HCT116 (cell line): ENCODE data around the gene CD40. TPM values are rescaled to one million over a fixed set of nuclear protein-coding genes. Genes with fewer than 3 reads are reported as not detected.

Experiments
- ATAC-seq: fragments of 200-7000 bp; cut with Tn5 transposase; 2 replicates; pipeline ENCODE4 v1.9.1; 2020; ENCODE audit warnings: mild to moderate bottlenecking, moderate library complexity
- BruUV-seq: library from RNA; stranded (reverse); fragments of 400-500 nt; replicated peaks from 2 replicates; lab custom pipeline; 2021; lab: Mats Ljungman, UMichigan
- CTCF ChIA-PET: fragments of 300-600 bp; sonication (Branson Sonifier 250); formaldehyde crosslinking; loops from one replicate; lab custom pipeline; 2021; ENCODE audit warnings: antibody characterized with exemption; lab: Charles Lee
- POLR2A ChIA-PET: fragments of 300-600, 350-600 bp; sonication (Branson Sonifier 250); formaldehyde crosslinking; loops from one replicate; lab custom pipeline; 2021; ENCODE audit warnings: antibody characterized with exemption; lab: Charles Lee
- RAD21 ChIA-PET, 2 experiments: fragments of 300-600 bp; sonication (Branson Sonifier 250); formaldehyde crosslinking; loops; one replicate each; lab custom pipeline; 2023; ENCODE audit warnings: low total read pairs in 2 of 2; ENCODE audit not compliant: uncharacterized antibody in 2 of 2, unreplicated experiment in 2 of 2, low non-redundant PET in 1 of 2; lab: Charles Lee
- DNase-seq: peaks from one replicate; pipeline ENCODE4 v3.0.0-alpha.2; 2010; ENCODE audit warnings: low read depth, low spot score
- H2AFZ ChIP-seq: fragments of 200-600 bp; shearing (Covaris generic), sonication (generic); 2 replicates; pipeline ENCODE4 v1.6.1; 2017; ENCODE audit warnings: low read depth, mixed run types, mixed read lengths, antibody characterized with exemption, low read length; ENCODE audit not compliant: poor library complexity, severe bottlenecking
- H3K27ac ChIP-seq: 2 replicates; pipeline ENCODE4 v1.5.1; 2012; ENCODE audit warnings: low read depth, low read length
- H3K27me3 ChIP-seq: fragments of 200-600 bp; sonication (generic); 2 replicates; pipeline ENCODE4 v1.6.1; 2016; ENCODE audit warnings: mixed run types, low read length, mixed read lengths; ENCODE audit not compliant: insufficient read depth
- H3K36me3 ChIP-seq, 2 experiments: fragments of 200-500 bp in 1 of 2; fragments of 200-600 bp in 1 of 2; sonication (Bioruptor generic) in 1 of 2; sonication (generic) in 1 of 2; 2 replicates each; pipeline versions ENCODE4 v1.5.1 to v1.6.1; 2014 to 2016; ENCODE audit warnings: low read length in 2 of 2, inconsistent platforms in 1 of 2, mixed read lengths in 1 of 2, mixed run types in 1 of 2; ENCODE audit not compliant: insufficient read depth in 2 of 2, control insufficient read depth in 1 of 2
- H3K4me1 ChIP-seq, 2 experiments: fragments of 200-600 bp in 1 of 2; sonication (generic) in 1 of 2; 2 replicates each; pipeline versions ENCODE4 v1.5.1 to v1.6.1; 2012 to 2017; ENCODE audit warnings: low read length in 2 of 2, inconsistent platforms in 1 of 2, mild to moderate bottlenecking in 1 of 2, mixed read lengths in 1 of 2, mixed run types in 1 of 2, moderate library complexity in 1 of 2; ENCODE audit not compliant: insufficient read depth in 2 of 2, control insufficient read depth in 1 of 2
- H3K4me2 ChIP-seq: fragments of 200-600 bp; sonication (generic); 2 replicates; pipeline ENCODE4 v1.6.1; 2017; ENCODE audit warnings: mixed run types, low read length, mixed read lengths
- H3K4me3 ChIP-seq, 2 experiments: fragments of 200-600 bp in 1 of 2; sonication (generic) in 1 of 2; replicated peaks in 1 of 2; 2 replicates each; pipeline ENCODE4 v1.5.1; 2011 to 2016; ENCODE audit warnings: low read length in 2 of 2, control low read depth in 1 of 2, low read depth in 1 of 2, mild to moderate bottlenecking in 1 of 2, mixed read lengths in 1 of 2, mixed run types in 1 of 2
- H3K79me2 ChIP-seq: fragments of 200-600 bp; sonication (generic); 2 replicates; pipeline ENCODE4 v1.6.1; 2017; ENCODE audit warnings: mild to moderate bottlenecking, mixed run types, low read length, moderate library complexity, mixed read lengths; ENCODE audit not compliant: insufficient read depth
- H3K9ac ChIP-seq: fragments of 200-600 bp; sonication (generic); 2 replicates; pipeline ENCODE4 v1.6.1; 2016; ENCODE audit warnings: low read length, mixed read lengths
- H3K9me2 ChIP-seq: fragments of 200-600 bp; sonication (generic), shearing (Covaris generic); 2 replicates; pipeline ENCODE4 v1.6.1; 2017; ENCODE audit warnings: mixed run types, mild to moderate bottlenecking, moderate library complexity; ENCODE audit not compliant: insufficient read depth
- H3K9me3 ChIP-seq, 2 experiments: fragments of 200-500 bp in 1 of 2; fragments of 200-600 bp in 1 of 2; sonication (Bioruptor generic) in 1 of 2; sonication (generic) in 1 of 2; 2 replicates each; pipeline ENCODE4 v1.6.1; 2014 to 2017; ENCODE audit warnings: low read length in 2 of 2, mixed read lengths in 2 of 2, inconsistent platforms in 1 of 2, low read depth in 1 of 2, mild to moderate bottlenecking in 1 of 2, mixed run types in 1 of 2, moderate library complexity in 1 of 2; ENCODE audit not compliant: control insufficient read depth in 1 of 2, insufficient read depth in 1 of 2
- H4K20me1 ChIP-seq: fragments of 200-600 bp; sonication (generic), shearing (Covaris generic); 2 replicates; pipeline ENCODE4 v1.6.1; 2017; ENCODE audit warnings: mixed run types, mild to moderate bottlenecking, moderate library complexity; ENCODE audit not compliant: insufficient read depth
- CEBPB ChIP-seq: IDR thresholded peaks from 2 replicates; pipeline ENCODE4 v1.6.1; 2012; ENCODE audit warnings: low read depth
- EZH2 ChIP-seq: fragments of 200-600 bp; sonication (generic); IDR thresholded peaks from 2 replicates; pipeline ENCODE4 v1.6.1; 2017; ENCODE audit warnings: antibody characterized with exemption, mixed run types
- POLR2AphosphoS5 ChIP-seq: IDR thresholded peaks from 2 replicates; pipeline ENCODE4 v1.6.1; 2011; ENCODE audit warnings: mild to moderate bottlenecking, low read depth, low read length, moderate library complexity
- ZFX ChIP-seq: fragments of 450-650 bp; IDR thresholded peaks from 2 replicates; pipeline ENCODE4 v1.6.1; 2017
- intact Hi-C: fragments of 100-400 bp; cut with micrococcal nuclease; formaldehyde crosslinking; loops from 2 replicates; pipeline ENCODE4 v1.10.0; 2022
- total RNA-seq: library from RNA; stranded (reverse); gene quantifications from one replicate; pipeline ENCODE4 v1.2.1, GENCODE V29; 2021; ENCODE audit not compliant: unreplicated experiment

CD40 gene
- total RNA-seq, 1 experiment from 2014 or later: 21.3 TPM

GRCh38 chr20:46134716-46135115 lies 16.6 kb downstream of the CD40 start:
- Histone ChIP-seq H3K79me2 (no peaks in the 10 kb centered on the region), H3K36me3 (no peaks in the 10 kb centered on the region), H3K27me3 (0 out of 2 replicates have a peak, but pooled peaks cover 12% of the 10 kb centered on the region), H3K4me1 (no peaks in the 10 kb centered on the region), H3K27ac (no peak overlapping the region), H3K4me3 (no peak overlapping the region), H3K9ac (no peak overlapping the region), H2AFZ (no peak overlapping the region), H3K9me3 (no peaks in the 10 kb centered on the region), H3K4me2 (no peak overlapping the region), H3K9me2 (no peaks in the 10 kb centered on the region), H4K20me1 (no peaks in the 10 kb centered on the region)
- intact Hi-C loops: loop anchor here (5.0 kb wide), 1 partner anchor 173 kb away; the partner anchor contains the start of gene CDH22
- CTCF ChIA-PET: interaction anchor here (1.4 kb wide), 1 partner anchor 214 kb away, joined by 7 read pairs; no protein-coding TSS in a partner anchor
- POLR2A ChIA-PET: no interaction called here
- ATAC-seq (no peak), DNase-seq (no peak)
- BruUV-seq: no TSS peak
- no peak for TF ChIP-seq CEBPB
- RAD21 ChIA-PET: no interaction called here

DNA sequence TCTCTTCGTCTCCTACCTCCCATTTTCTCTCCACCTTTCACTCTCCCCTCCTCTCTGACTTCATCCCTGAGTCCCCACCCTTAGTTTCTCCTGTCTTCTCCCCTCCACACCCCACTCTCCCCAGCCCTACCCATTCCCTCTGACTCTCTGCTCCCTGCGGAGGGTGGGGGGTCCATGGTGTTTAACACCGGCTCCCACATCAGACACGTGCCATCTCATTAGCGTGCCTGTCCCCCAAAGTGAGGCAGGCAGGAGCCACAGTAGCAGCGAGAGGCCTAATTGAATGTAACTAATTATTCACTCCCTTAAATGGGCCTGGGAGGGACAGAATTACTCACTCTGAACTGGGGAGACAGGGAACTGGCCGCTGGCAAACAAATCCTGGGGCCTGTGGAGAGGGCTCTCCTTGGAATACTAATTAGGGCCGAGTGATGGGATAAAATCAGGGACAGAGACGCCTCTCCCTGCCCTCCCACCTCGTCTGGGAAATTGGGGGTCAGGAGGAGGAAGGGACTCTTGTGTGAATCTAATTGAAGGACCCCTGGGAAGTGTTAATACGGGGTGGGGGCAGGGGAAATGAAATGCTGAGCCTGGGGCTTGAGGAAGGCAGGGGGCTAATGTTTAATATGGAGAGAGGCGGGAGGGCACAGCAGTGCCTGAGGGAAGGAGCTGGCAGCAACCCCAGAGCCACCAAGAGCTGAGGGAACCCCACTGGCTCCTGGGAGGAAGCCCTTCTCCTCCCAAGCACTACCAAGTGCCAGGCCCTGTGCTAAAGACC lies 17.9 kb downstream of the CD40 start:
- Histone ChIP-seq H2AFZ (no peak overlapping the region), H4K20me1 (no peaks in the 10 kb centered on the region), H3K27me3 (peaks cover 20% of the 10 kb centered on the region; the same call in 1 of the 2 replicates), H3K79me2 (no peaks in the 10 kb centered on the region), H3K36me3 (no peaks in the 10 kb centered on the region), H3K9me2 (no peaks in the 10 kb centered on the region), H3K27ac (no peak overlapping the region), H3K4me2 (no peak overlapping the region), H3K4me1 (no peaks in the 10 kb centered on the region), H3K4me3 (no peak overlapping the region), H3K9me3 (no peaks in the 10 kb centered on the region), H3K9ac (no peak overlapping the region)
- RAD21 ChIA-PET: no interaction called here
- no TSS peak for BruUV-seq
- CTCF ChIA-PET: no interaction called here
- POLR2A ChIA-PET: no interaction called here
- TF ChIP-seq EZH2 (no peak), ZFX (no peak), POLR2AphosphoS5 (no peak)
- DNase-seq (no peak), ATAC-seq (no peak)
- intact Hi-C loops: no loop called here
